Measurements from ENCODE around the gene EYA3. TPM values are rescaled to one million over a fixed set of nuclear protein-coding genes. Genes with fewer than 3 reads are reported as not detected.
A peak's percentile ranks its signal among the peaks of the same experiment; 100 is the strongest.

EYA3 gene
- total and polyA plus RNA-seq, 2 of the 8 experiments (the other 6 are each of a cell fraction or from before 2014, with no cell fraction given), result 15.0 to 33.9 TPM

DNA sequence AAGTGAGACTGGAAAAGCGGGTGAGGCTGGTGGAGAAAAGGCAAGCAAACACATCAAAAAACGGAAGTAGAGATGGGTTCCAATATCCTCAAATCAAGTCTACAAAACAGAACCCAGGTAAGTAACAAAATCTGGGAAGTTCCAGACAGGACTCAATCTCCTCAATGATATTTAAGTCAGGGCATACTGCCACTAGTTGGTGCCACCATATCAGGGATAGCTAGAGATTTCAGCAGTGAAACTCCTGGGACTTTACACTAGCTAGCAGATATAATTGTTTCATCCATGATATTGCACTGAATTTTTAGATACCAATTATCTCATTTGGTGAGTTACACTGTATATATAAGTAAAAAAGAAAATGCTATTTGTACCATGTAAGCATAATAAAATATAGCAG lies 52.0 kb downstream of the EYA3 start:
- POLR2A ChIA-PET (ENCODE audit: partially characterized antibody), result no interaction called here

More for the DNA sequence above, 52.0 kb downstream of the EYA3 start:
- no peak overlapping the region for H4K91ac ChIP-seq (replicated peaks; ENCODE audit: insufficient read length, low read length)
- H2AK5ac ChIP-seq (ENCODE audit: low read depth, low read length), result no peak overlapping the region
- no peak for FAIRE-seq
- 86% methylated on average over 2 of the region's 2 CpGs; no CpG with 5 or more reads in 1 of the 2 experiments for WGBS, 2 experiments (ENCODE audit: extremely low coverage in 1 of 2, insufficient coverage in 1 of 2, insufficient read length in 1 of 2, insufficient replicate concordance in 2 of 2, low coverage in 1 of 2, low lambda C conversion rate in 2 of 2, missing lambda C conversion rate in 1 of 2)
- H3K9ac ChIP-seq (replicated peaks in 1 of 4; ENCODE audit: extremely low read depth in 1 of 4, low read depth in 3 of 4, low read length in 3 of 4), result no peak overlapping the region
- no peak overlapping the region for H3K56ac ChIP-seq (replicated peaks; ENCODE audit: insufficient read length, low read depth, low read length)
- no peaks in the 10 kb centered on the region for H3K23me2 ChIP-seq (ENCODE audit: low read depth, low read length)
- peaks cover 0 to 15% (median 2%) of the 10 kb centered on the region in 4 experiments; a peak in 5 of 8 replicates for H3K36me3 ChIP-seq (ENCODE audit: control insufficient read depth in 2 of 4, insufficient read depth in 4 of 4, low read length in 3 of 4)
- no peaks in the 10 kb centered on the region for H3K27me3 ChIP-seq (replicated peaks in 1 of 4; ENCODE audit: control insufficient read depth in 3 of 4, extremely low read depth in 1 of 4, insufficient read depth in 3 of 4, low read length in 3 of 4)
- no peak overlapping the region for H3K23ac ChIP-seq (ENCODE audit: insufficient read length)
- H2BK15ac ChIP-seq (ENCODE audit: low read length), result no peak overlapping the region
- no peaks in the 10 kb centered on the region for H4K20me1 ChIP-seq (replicated peaks in 1 of 2; ENCODE audit: control insufficient read depth in 1 of 2, insufficient read depth in 2 of 2, low read length in 2 of 2)
- H2BK5ac ChIP-seq (ENCODE audit: low read depth, low read length), result no peak overlapping the region
- H3K79me2 ChIP-seq (ENCODE audit: control insufficient read depth in 1 of 2, insufficient read depth in 2 of 2, low read length in 2 of 2), result no peaks in the 10 kb centered on the region
- H3K4me2 ChIP-seq (ENCODE audit: insufficient read depth in 1 of 2, low read depth in 2 of 2, low read length in 2 of 2), result no peak overlapping the region
- no peaks in the 10 kb centered on the region for H3K9me3 ChIP-seq (ENCODE audit: insufficient read depth in 2 of 2, low read depth in 1 of 2, low read length in 1 of 2)
- no peak overlapping the region for H3K18ac ChIP-seq (ENCODE audit: extremely low read depth, low read length)
- H3K14ac ChIP-seq (ENCODE audit: insufficient read length), result no peak overlapping the region
- H3K79me1 ChIP-seq (ENCODE audit: low read depth, low read length), result no peaks in the 10 kb centered on the region
- no peak overlapping the region for H3K4ac ChIP-seq (replicated peaks; ENCODE audit: insufficient read length, low read depth, low read length)
- H3K27ac ChIP-seq (ENCODE audit: low read depth, low read length), result no peak overlapping the region
- no peak for TF ChIP-seq GABPA (IDR thresholded peaks at IDR 0.05; ENCODE audit: borderline replicate concordance, insufficient read depth, low read length)
- TF ChIP-seq RAD21 (IDR thresholded peaks at IDR 0.05 in 1 of 2, conservative IDR thresholded peaks at IDR 0.05 in 1 of 2; ENCODE audit: low read depth in 2 of 2, low read length in 2 of 2), result peak in 1 of 2 experiments; percentile 31; a peak in 1 of 4 replicates
- TF ChIP-seq CTBP2 (IDR thresholded peaks at IDR 0.05; ENCODE audit: borderline replicate concordance, insufficient read depth, insufficient read length, low read length), result no peak
- TF ChIP-seq SP1 (IDR thresholded peaks at IDR 0.05; ENCODE audit: low read depth, low read length), result no peak
- peak in 1 of 3 experiments; percentile 6; a peak in 1 of 4 replicates for TF ChIP-seq CTCF (IDR thresholded peaks at IDR 0.05; ENCODE audit: control extremely low read depth in 1 of 3, insufficient read depth in 1 of 3, low read depth in 1 of 3, low read length in 3 of 3)
- H2BK12ac ChIP-seq (ENCODE audit: low read depth, low read length), result no peak overlapping the region
- no peak overlapping the region for H2BK120ac ChIP-seq (replicated peaks; ENCODE audit: low read depth, low read length)
- CTCF ChIA-PET (ENCODE audit: partially characterized antibody), result interaction anchor here (0.8 to 1.4 kb wide), 4 partner anchors 36 to 179 kb away, joined by 3 read pairs; no protein-coding TSS in a partner anchor
- DNase-seq (ENCODE audit: low read depth in 1 of 2, low spot score in 2 of 2), result no peak
- H2AFZ ChIP-seq (ENCODE audit: low read length), result no peak overlapping the region
- no peak overlapping the region for H4K5ac ChIP-seq (ENCODE audit: insufficient read length, low read depth, low read length)
- H2BK20ac ChIP-seq (ENCODE audit: low read length), result no peak overlapping the region
- H3K4me3 ChIP-seq (ENCODE audit: extremely low read depth in 1 of 4, insufficient read depth in 2 of 4, low read depth in 3 of 4, low read length in 4 of 4), result no peak overlapping the region
- no peak overlapping the region for H4K8ac ChIP-seq (ENCODE audit: extremely low read depth, insufficient read depth, low read length)
- no peaks in the 10 kb centered on the region for H3K4me1 ChIP-seq (replicated peaks in 1 of 4; ENCODE audit: control insufficient read depth in 3 of 4, insufficient read depth in 4 of 4, low read length in 3 of 4)

Data from H1 (cell line).